Measurements from ENCODE around the gene PTPN23. TPM values are rescaled to one million over a fixed set of nuclear protein-coding genes. Genes with fewer than 3 reads are reported as not detected.

Gene PTPN23
- total and polyA plus RNA-seq, 2 of the 8 experiments (the other 6 are each of a cell fraction or from before 2014, with no cell fraction given), result 2.9 to 46.7 TPM

GRCh38 chr3:47398228-47398627 is 17.4 kb downstream of the PTPN23 start:
- FAIRE-seq, result no peak
- CTCF ChIA-PET (ENCODE audit: partially characterized antibody), result interaction anchor here (0.6 to 1.7 kb wide), 4 partner anchors 14 to 247 kb away, joined by 3 to 5 read pairs (median 4); no protein-coding TSS in a partner anchor
- peaks cover 0 to 25% of the 10 kb centered on the region in 2 experiments; a peak in 3 of 4 replicates for H3K79me2 ChIP-seq (ENCODE audit: control insufficient read depth in 1 of 2, insufficient read depth in 2 of 2, low read length in 2 of 2)

More at GRCh38 chr3:47398228-47398627, 17.4 kb downstream of the PTPN23 start:
- TF ChIP-seq POLR2AphosphoS5 (IDR thresholded peaks at IDR 0.05; ENCODE audit: low read depth, low read length), result no peak
- TF ChIP-seq TAF1 (IDR thresholded peaks at IDR 0.05; ENCODE audit: low read depth, low read length), result no peak
- TF ChIP-seq KDM1A (IDR thresholded peaks at IDR 0.05; ENCODE audit: borderline replicate concordance, low read length), result no peak
- Histone ChIP-seq H3K56ac (replicated peaks; ENCODE audit: insufficient read length, low read depth, low read length) (no peak overlapping the region), H3K4me3 (ENCODE audit: extremely low read depth in 1 of 4, insufficient read depth in 2 of 4, low read depth in 3 of 4, low read length in 4 of 4) (no peak overlapping the region), H3K4me1 (replicated peaks in 1 of 4; ENCODE audit: control insufficient read depth in 3 of 4, insufficient read depth in 4 of 4, low read length in 3 of 4) (no peaks in the 10 kb centered on the region), H3K9ac (replicated peaks in 1 of 4; ENCODE audit: extremely low read depth in 1 of 4, low read depth in 3 of 4, low read length in 3 of 4) (no peak overlapping the region), H3K23ac (ENCODE audit: insufficient read length) (no peak overlapping the region), H3K4ac (replicated peaks; ENCODE audit: insufficient read length, low read depth, low read length) (no peak overlapping the region), H2BK20ac (ENCODE audit: low read length) (no peak overlapping the region), H2BK12ac (ENCODE audit: low read depth, low read length) (no peak overlapping the region), H3K27ac (ENCODE audit: low read depth, low read length) (no peak overlapping the region), H4K8ac (ENCODE audit: extremely low read depth, insufficient read depth, low read length) (no peak overlapping the region), H4K91ac (replicated peaks; ENCODE audit: insufficient read length, low read length) (no peak overlapping the region), H3K79me1 (ENCODE audit: low read depth, low read length) (peaks cover 15% of the 10 kb centered on the region; the same call in 1 of the 2 replicates), H4K20me1 (replicated peaks in 1 of 2; ENCODE audit: control insufficient read depth in 1 of 2, insufficient read depth in 2 of 2, low read length in 2 of 2) (peaks cover 0 to 14% of the 10 kb centered on the region in 2 experiments), H2BK5ac (ENCODE audit: low read depth, low read length) (no peak overlapping the region), H3K23me2 (ENCODE audit: low read depth, low read length) (no peaks in the 10 kb centered on the region), H2BK15ac (ENCODE audit: low read length) (no peak overlapping the region), H3K9me3 (ENCODE audit: insufficient read depth in 2 of 2, low read depth in 1 of 2, low read length in 1 of 2) (no peaks in the 10 kb centered on the region), H2AK5ac (ENCODE audit: low read depth, low read length) (no peak overlapping the region), H3K4me2 (ENCODE audit: insufficient read depth in 1 of 2, low read depth in 2 of 2, low read length in 2 of 2) (no peak overlapping the region), H3K36me3 (ENCODE audit: control insufficient read depth in 2 of 4, insufficient read depth in 4 of 4, low read length in 3 of 4) (peaks cover 0 to 4% (median 1%) of the 10 kb centered on the region in 4 experiments; a peak in 2 of 8 replicates), H3K14ac (ENCODE audit: insufficient read length) (no peak overlapping the region), H4K5ac (ENCODE audit: insufficient read length, low read depth, low read length) (no peak overlapping the region), H3K18ac (ENCODE audit: extremely low read depth, low read length) (no peak overlapping the region), H3K27me3 (replicated peaks in 1 of 4; ENCODE audit: control insufficient read depth in 3 of 4, extremely low read depth in 1 of 4, insufficient read depth in 3 of 4, low read length in 3 of 4) (no peaks in the 10 kb centered on the region), H2AFZ (ENCODE audit: low read length) (no peak overlapping the region), H2BK120ac (replicated peaks; ENCODE audit: low read depth, low read length) (no peak overlapping the region)
- POLR2A ChIA-PET (ENCODE audit: partially characterized antibody), result no interaction called here
- 97% methylated on average over 7 of the region's 7 CpGs; no CpG with 5 or more reads in 1 of the 2 experiments for WGBS, 2 experiments (ENCODE audit: extremely low coverage in 1 of 2, insufficient coverage in 1 of 2, insufficient read length in 1 of 2, insufficient replicate concordance in 2 of 2, low coverage in 1 of 2, low lambda C conversion rate in 2 of 2, missing lambda C conversion rate in 1 of 2)
- no peak for DNase-seq (ENCODE audit: low read depth in 1 of 2, low spot score in 2 of 2)
